ENCODE results near the gene TRMT11. TPM values are rescaled to one million over a fixed set of nuclear protein-coding genes. Genes with fewer than 3 reads are reported as not detected.

The TRMT11 gene
- total RNA-seq, 1 experiment from 2014 or later, result 27.7 TPM

DNA sequence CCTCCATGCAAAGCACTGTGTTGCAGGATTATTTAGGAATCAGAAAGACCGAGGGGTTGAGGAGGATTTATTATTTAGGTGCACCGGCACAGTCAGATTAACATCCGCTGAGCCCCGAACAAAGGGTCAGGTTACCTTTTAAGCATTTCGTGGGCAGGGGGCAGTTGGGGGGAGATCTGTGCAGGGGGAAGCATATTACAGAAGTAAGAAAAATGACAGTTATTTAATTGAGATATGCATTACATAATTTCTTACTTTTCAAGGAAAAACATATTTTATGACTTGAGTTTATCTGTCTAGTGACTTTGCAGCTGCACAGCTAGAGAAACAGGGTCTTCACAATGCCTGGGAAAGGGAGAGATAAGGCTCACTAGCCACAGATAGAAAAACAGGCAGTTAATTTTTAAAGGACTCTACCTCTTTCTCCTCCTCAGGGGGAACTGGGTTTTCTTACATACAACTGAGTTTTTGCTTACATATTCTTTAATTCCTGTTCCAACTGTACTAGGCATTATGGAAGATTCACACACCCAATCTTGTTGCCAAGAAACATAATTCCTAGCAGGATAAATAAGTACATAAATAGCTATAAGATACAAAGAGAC lies 31.5 kb upstream of the TRMT11 start:
- Mint-ChIP-seq H3K4me3 (ENCODE audit: low read depth, unreplicated experiment) (no peak overlapping the region), H3K9me3 (ENCODE audit: low read depth, unreplicated experiment) (peaks cover 6% of the 10 kb centered on the region), H3K36me3 (ENCODE audit: insufficient read depth, unreplicated experiment) (peaks cover 7% of the 10 kb centered on the region), H3K4me1 (ENCODE audit: low read depth, unreplicated experiment) (peaks cover 33% of the 10 kb centered on the region), H3K27me3 (ENCODE audit: unreplicated experiment) (no peaks in the 10 kb centered on the region), H3K27ac (ENCODE audit: unreplicated experiment) (no peak overlapping the region)
- CTCF ChIA-PET, result interaction anchor here (0.9 kb wide), 1 partner anchor 115 kb away, joined by 6 read pairs; no protein-coding TSS in a partner anchor
- TF ChIP-seq CTCF (IDR thresholded peaks at IDR 0.05; ENCODE audit: unreplicated experiment), result no peak
- intact Hi-C loops (cut with micrococcal nuclease; ENCODE audit: unreplicated experiment), result no loop called here
- DNase-seq, result no peak
- no TSS peak for BruUV-seq (replicated peaks)

GRCh38 chr6:125955973-125956372 lies 30.4 kb upstream of the TRMT11 start:
- peaks cover 7% of the 10 kb centered on the region for H3K36me3 Mint-ChIP-seq (ENCODE audit: insufficient read depth, unreplicated experiment)
- CTCF ChIA-PET, result interaction anchor here (0.6 to 1.8 kb wide), 13 partner anchors 9 to 175 kb away, joined by 3 to 18 read pairs (median 5); no protein-coding TSS in a partner anchor
- peaks cover 28% of the 10 kb centered on the region for H3K4me1 Mint-ChIP-seq (ENCODE audit: low read depth, unreplicated experiment)
- DNase-seq, result no peak
- TF ChIP-seq CTCF (IDR thresholded peaks at IDR 0.05; ENCODE audit: unreplicated experiment), result no peak
- no peaks in the 10 kb centered on the region for H3K27me3 Mint-ChIP-seq (ENCODE audit: unreplicated experiment)
- H3K9me3 Mint-ChIP-seq (ENCODE audit: low read depth, unreplicated experiment), result peaks cover 6% of the 10 kb centered on the region
- peak overlapping the region; percentile 57 for H3K27ac Mint-ChIP-seq (ENCODE audit: unreplicated experiment)
- intact Hi-C loops (cut with micrococcal nuclease; ENCODE audit: unreplicated experiment), result loop anchor here (2.0 kb wide), 1 partner anchor 165 kb away; the partner anchor contains the start of gene NCOA7
- TSS peak; percentile 85 for BruUV-seq (replicated peaks)
- H3K4me3 Mint-ChIP-seq (ENCODE audit: low read depth, unreplicated experiment), result no peak overlapping the region

DNA sequence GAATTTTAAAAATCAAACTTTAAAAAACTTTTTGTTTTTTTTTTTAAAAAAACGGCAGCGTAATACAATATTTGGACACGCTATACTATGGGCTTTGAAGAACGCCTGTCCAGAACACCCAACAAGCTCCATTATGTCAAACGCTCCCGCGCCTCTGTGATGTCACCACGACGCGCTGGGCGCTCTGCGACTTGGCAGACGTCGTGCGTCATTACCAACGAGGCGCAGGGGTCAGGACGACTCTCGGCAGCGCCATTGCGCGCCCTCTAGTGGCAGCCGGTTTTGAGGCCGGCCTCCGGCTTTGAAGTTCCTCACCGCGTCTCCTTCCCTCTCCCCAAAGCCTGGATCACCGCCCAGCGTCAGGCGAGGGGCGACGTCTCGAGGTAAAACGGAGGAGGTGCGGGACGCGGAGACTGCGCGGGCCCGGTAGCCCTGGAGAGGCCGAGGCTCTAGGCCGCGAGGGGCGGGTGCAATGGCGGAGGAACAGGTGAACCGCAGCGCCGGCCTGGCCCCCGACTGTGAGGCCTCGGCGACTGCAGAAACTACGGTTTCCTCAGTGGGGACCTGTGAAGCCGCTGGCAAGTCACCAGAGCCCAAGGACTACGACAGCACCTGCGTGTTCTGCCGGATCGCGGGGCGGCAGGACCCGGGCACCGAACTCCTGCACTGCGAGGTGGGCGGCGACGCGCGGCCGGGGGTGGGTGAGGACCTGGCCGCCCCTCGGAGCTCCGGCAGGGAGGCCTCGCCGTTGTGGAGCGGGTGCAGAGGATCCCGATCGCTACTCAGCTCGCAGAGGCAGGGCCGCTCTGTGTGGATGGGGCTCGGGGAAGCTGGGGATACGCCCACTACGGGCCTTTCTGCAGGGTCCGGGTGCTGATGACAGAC lies 29.6 kb upstream of the TRMT11 start, which contains the start of gene HINT3:
TSS of gene HINT3 (plus strand) at position 265 of the 885 bp plus-strand sequence. CDS start at position 473, 208 bp downstream.
- peak within 1 kb of the TSS; percentile 57 for H3K27ac Mint-ChIP-seq (ENCODE audit: unreplicated experiment)
- TF ChIP-seq CTCF (IDR thresholded peaks at IDR 0.05; ENCODE audit: unreplicated experiment), result peak; percentile 85
- peaks cover 6% of the 10 kb centered on the region for H3K9me3 Mint-ChIP-seq (ENCODE audit: low read depth, unreplicated experiment)
- H3K27me3 Mint-ChIP-seq (ENCODE audit: unreplicated experiment), result no peaks in the 10 kb centered on the region
- intact Hi-C loops (cut with micrococcal nuclease; ENCODE audit: unreplicated experiment), result loop anchor here (2.0 kb wide), 1 partner anchor 166 kb away; the partner anchor contains the start of gene NCOA7
- H3K4me3 Mint-ChIP-seq (ENCODE audit: low read depth, unreplicated experiment), result no peak within 1 kb of the TSS
- DNase-seq, result peak; percentile 94
- CTCF ChIA-PET, result interaction anchor here (0.6 to 1.8 kb wide), 16 partner anchors 10 to 176 kb away, joined by 3 to 18 read pairs (median 5); partner anchors contain the start of gene NCOA7
- BruUV-seq (replicated peaks), result no TSS peak
- peaks cover 7% of the 10 kb centered on the region for H3K36me3 Mint-ChIP-seq (ENCODE audit: insufficient read depth, unreplicated experiment)
- H3K4me1 Mint-ChIP-seq (ENCODE audit: low read depth, unreplicated experiment), result peaks cover 20% of the 10 kb centered on the region

DNA sequence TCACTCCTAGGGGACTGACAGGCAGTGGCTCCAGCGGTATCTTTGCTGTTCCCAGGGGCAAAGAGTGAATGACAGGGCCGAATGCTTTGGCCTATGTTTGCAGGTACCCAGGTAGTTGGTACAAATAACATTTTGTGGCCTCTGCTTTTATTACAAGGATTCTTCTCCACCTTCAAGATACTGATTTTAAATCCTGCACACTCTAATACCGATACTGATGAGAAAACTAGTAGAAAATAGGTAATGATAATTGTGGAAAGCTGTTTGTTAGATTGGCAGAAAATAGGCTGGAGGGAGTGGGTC lies 29.0 kb upstream of the TRMT11 start:
- TF ChIP-seq CTCF (IDR thresholded peaks at IDR 0.05; ENCODE audit: unreplicated experiment), result no peak
- no peak overlapping the region for H3K4me3 Mint-ChIP-seq (ENCODE audit: low read depth, unreplicated experiment)
- peaks cover 1% of the 10 kb centered on the region for H3K9me3 Mint-ChIP-seq (ENCODE audit: low read depth, unreplicated experiment)
- no peak overlapping the region for H3K27ac Mint-ChIP-seq (ENCODE audit: unreplicated experiment)
- peaks cover 7% of the 10 kb centered on the region for H3K36me3 Mint-ChIP-seq (ENCODE audit: insufficient read depth, unreplicated experiment)
- BruUV-seq (replicated peaks), result no TSS peak
- peaks cover 14% of the 10 kb centered on the region for H3K4me1 Mint-ChIP-seq (ENCODE audit: low read depth, unreplicated experiment)
- H3K27me3 Mint-ChIP-seq (ENCODE audit: unreplicated experiment), result no peaks in the 10 kb centered on the region
- CTCF ChIA-PET, result interaction anchor here (1.0 to 1.8 kb wide), 7 partner anchors 12 to 176 kb away, joined by 5 to 14 read pairs (median 6); partner anchors contain the start of gene NCOA7
- no peak for DNase-seq
- intact Hi-C loops (cut with micrococcal nuclease; ENCODE audit: unreplicated experiment), result loop anchor here (2.0 kb wide), 1 partner anchor 167 kb away; the partner anchor contains the start of gene NCOA7
